OCI-LY1 (cell line): ENCODE data around the gene MRPL50.

Experiments used
- EZH2 ChIP-seq: fragments of 200-600 bp; sonication (generic), shearing (Covaris generic); IDR thresholded peaks from 2 replicates; pipeline ENCODE4 v1.8.0; 2017; ENCODE audit warnings: borderline replicate concordance, mixed run types, mild to moderate bottlenecking, antibody characterized with exemption, low read length, moderate library complexity, mixed read lengths
- TF ChIP-seq, protein P1 (sequence below): fragments of 200-600 bp; sonication (generic), shearing (Covaris generic); IDR thresholded peaks from 2 replicates; pipeline ENCODE4 v1.5.1; 2017; ENCODE audit warnings: mild to moderate bottlenecking, antibody characterized with exemption, low read length, moderate library complexity, mixed read lengths

DNA sequence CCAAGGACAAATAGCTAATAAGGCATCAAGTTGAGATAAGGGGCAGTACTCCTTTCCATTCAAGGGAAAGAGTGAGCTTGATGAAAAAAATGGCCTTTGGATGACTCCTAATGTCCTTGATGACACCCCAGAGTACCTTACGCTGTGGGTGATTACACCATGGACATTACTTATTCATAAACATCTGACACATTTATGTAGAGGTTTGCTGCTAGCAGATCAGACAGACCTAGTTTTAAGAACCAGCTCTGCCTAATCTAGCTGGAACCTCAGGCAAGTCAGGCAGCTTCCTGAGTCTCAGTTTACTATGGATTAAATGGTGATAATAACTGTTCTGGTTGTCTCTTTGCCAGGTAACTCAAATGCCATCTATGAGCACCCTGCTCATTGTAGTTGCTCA is 34.3 kb upstream of the MRPL50 start:
- TF ChIP-seq, protein P1, sequence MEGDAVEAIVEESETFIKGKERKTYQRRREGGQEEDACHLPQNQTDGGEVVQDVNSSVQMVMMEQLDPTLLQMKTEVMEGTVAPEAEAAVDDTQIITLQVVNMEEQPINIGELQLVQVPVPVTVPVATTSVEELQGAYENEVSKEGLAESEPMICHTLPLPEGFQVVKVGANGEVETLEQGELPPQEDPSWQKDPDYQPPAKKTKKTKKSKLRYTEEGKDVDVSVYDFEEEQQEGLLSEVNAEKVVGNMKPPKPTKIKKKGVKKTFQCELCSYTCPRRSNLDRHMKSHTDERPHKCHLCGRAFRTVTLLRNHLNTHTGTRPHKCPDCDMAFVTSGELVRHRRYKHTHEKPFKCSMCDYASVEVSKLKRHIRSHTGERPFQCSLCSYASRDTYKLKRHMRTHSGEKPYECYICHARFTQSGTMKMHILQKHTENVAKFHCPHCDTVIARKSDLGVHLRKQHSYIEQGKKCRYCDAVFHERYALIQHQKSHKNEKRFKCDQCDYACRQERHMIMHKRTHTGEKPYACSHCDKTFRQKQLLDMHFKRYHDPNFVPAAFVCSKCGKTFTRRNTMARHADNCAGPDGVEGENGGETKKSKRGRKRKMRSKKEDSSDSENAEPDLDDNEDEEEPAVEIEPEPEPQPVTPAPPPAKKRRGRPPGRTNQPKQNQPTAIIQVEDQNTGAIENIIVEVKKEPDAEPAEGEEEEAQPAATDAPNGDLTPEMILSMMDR: no peak
- no peak for TF ChIP-seq EZH2
